ENCODE measurements around the gene SPAG16. TPM values are rescaled to one million over a fixed set of nuclear protein-coding genes. Genes with fewer than 3 reads are reported as not detected.
A peak's percentile ranks its signal among the peaks of the same experiment; 100 is the strongest.

Gene SPAG16
- polyA plus RNA-seq, 2 of the 4 experiments (the other 2 are of a cell fraction), result 19.1 to 27.6 TPM

DNA sequence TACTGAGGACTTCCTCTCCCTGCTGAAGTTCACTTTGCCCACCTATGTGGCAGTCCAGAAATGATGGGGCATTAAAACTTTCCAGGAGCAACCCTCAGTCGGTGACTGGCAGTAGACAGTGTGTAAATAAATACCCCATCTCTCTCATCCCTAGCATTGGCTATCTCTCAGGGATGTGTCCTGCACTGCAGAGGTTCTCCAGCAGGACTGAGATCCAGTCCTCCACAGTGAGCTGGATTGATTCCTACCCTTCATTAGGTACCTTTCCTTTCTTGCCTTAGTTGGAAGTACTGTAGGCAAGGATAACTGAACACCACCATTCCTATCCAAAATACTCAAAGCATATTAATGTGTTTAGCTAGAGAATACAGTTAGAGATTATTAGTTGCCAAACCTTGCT, 441.8 kb downstream of the SPAG16 start:
- H3K4me1 ChIP-seq, result no peaks in the 10 kb centered on the region
- DNase-seq (ENCODE audit: low read depth in 1 of 2, low spot score in 1 of 2), result no peak
- H3K27ac ChIP-seq, result no peak overlapping the region
- 0 out of 6 replicates have a peak, but pooled peaks of 1 of the 2 experiments have one; percentile 27 for ATAC-seq
- no peaks in the 10 kb centered on the region for H3K9me3 ChIP-seq
- no peak overlapping the region for H3K4me2 ChIP-seq
- WGBS (ENCODE audit: missing lambda C conversion rate), result 31% methylated on average over 1 of the region's 1 CpG
- no peak for FAIRE-seq
- ChIA-PET POLR2A (no interaction called here), CTCF (no interaction called here)
- H3K4me3 ChIP-seq, result no peak overlapping the region
- TF ChIP-seq RNF2 (IDR thresholded peaks at IDR 0.05; ENCODE audit: borderline replicate concordance, low read depth) (no peak), FOSB (CRISPR knock-in tag; IDR thresholded peaks at IDR 0.05) (no peak), RAD21 (conservative IDR thresholded peaks at IDR 0.05 in 1 of 2, IDR thresholded peaks at IDR 0.05 in 1 of 2) (no peak), EHF (CRISPR knock-in tag; IDR thresholded peaks at IDR 0.05) (no peak), HOXB13 (CRISPR knock-in tag; IDR thresholded peaks at IDR 0.05; ENCODE audit: low read depth) (no peak), ZC3H11A (IDR thresholded peaks at IDR 0.05) (no peak), MAZ (IDR thresholded peaks at IDR 0.05; ENCODE audit: borderline replicate concordance, low read depth, low read length) (no peak)
- TF ChIP-seq, protein P1, sequence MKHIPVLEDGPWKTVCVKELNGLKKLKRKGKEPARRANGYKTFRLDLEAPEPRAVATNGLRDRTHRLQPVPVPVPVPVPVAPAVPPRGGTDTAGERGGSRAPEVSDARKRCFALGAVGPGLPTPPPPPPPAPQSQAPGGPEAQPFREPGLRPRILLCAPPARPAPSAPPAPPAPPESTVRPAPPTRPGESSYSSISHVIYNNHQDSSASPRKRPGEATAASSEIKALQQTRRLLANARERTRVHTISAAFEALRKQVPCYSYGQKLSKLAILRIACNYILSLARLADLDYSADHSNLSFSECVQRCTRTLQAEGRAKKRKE (CRISPR knock-in tag; IDR thresholded peaks at IDR 0.05; ENCODE audit: low read depth), result no peak
- TF ChIP-seq, protein P2, sequence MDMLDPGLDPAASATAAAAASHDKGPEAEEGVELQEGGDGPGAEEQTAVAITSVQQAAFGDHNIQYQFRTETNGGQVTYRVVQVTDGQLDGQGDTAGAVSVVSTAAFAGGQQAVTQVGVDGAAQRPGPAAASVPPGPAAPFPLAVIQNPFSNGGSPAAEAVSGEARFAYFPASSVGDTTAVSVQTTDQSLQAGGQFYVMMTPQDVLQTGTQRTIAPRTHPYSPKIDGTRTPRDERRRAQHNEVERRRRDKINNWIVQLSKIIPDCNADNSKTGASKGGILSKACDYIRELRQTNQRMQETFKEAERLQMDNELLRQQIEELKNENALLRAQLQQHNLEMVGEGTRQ (IDR thresholded peaks at IDR 0.05), result no peak

DNA sequence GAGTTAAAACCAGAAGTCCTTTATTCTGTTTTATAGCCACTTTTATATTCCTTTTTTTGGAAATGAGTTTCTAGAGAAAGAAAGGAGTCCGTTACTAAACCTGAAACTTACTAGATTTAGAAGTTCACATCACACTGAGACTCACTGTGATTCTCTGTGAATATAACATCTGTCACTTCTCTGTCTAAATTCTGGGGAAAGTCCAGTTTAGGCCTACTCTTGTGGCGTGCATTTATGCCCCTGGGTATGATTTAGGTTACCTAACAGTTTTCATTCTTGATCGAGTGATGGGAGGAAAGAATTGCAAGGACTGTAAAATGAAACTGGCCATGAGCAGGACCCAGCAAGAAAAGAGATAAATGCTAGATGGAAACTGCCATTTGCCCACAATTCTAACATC, 449.6 kb downstream of the SPAG16 start:
- Histone ChIP-seq H3K4me3 (no peak overlapping the region), H3K4me1 (no peaks in the 10 kb centered on the region), H3K9me3 (no peaks in the 10 kb centered on the region), H3K27ac (no peak overlapping the region), H3K4me2 (no peak overlapping the region)
- no peak for DNase-seq (ENCODE audit: low read depth in 1 of 2, low spot score in 1 of 2)
- CTCF ChIA-PET, result no interaction called here
- no peak for ATAC-seq
- TF ChIP-seq, protein P3, sequence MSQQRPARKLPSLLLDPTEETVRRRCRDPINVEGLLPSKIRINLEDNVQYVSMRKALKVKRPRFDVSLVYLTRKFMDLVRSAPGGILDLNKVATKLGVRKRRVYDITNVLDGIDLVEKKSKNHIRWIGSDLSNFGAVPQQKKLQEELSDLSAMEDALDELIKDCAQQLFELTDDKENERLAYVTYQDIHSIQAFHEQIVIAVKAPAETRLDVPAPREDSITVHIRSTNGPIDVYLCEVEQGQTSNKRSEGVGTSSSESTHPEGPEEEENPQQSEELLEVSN (IDR thresholded peaks at IDR 0.05; ENCODE audit: borderline replicate concordance, low read depth), result no peak
- no peak for TF ChIP-seq TFCP2L1 (CRISPR knock-in tag; IDR thresholded peaks at IDR 0.05)
- no peak for TF ChIP-seq NR3C1 (IDR thresholded peaks at IDR 0.05)
- no peak for TF ChIP-seq KDM1A (IDR thresholded peaks at IDR 0.05; ENCODE audit: low read depth)
- TF ChIP-seq, protein P2 (IDR thresholded peaks at IDR 0.05), result no peak
- TF ChIP-seq ZNF302 (CRISPR knock-in tag; IDR thresholded peaks at IDR 0.05), result no peak
- TF ChIP-seq RARB (CRISPR knock-in tag; IDR thresholded peaks at IDR 0.05), result no peak
- no peak for TF ChIP-seq FOSB (CRISPR knock-in tag; IDR thresholded peaks at IDR 0.05)
- TF ChIP-seq CHD4 (IDR thresholded peaks at IDR 0.05; ENCODE audit: borderline replicate concordance), result no peak
- no peak for TF ChIP-seq NFE2L2 (conservative IDR thresholded peaks at IDR 0.05; ENCODE audit: low read length)
- no peak for TF ChIP-seq EHMT2 (IDR thresholded peaks at IDR 0.05; ENCODE audit: low read depth)
- no peak for TF ChIP-seq ZFP36 (IDR thresholded peaks at IDR 0.05; ENCODE audit: borderline replicate concordance, partially characterized antibody)
- no peak for TF ChIP-seq SREBF2 (IDR thresholded peaks at IDR 0.05)
- no peak for TF ChIP-seq JUNB (IDR thresholded peaks at IDR 0.05)
- no peak for TF ChIP-seq BHLHE40 (IDR thresholded peaks at IDR 0.05; ENCODE audit: low read depth, low read length)
- TF ChIP-seq SMC3 (IDR thresholded peaks at IDR 0.05), result no peak
- TF ChIP-seq FOSL2 (IDR thresholded peaks at IDR 0.05), result no peak
- no peak for TF ChIP-seq FOSL2 (CRISPR knock-in tag; IDR thresholded peaks at IDR 0.05)
- WGBS (ENCODE audit: missing lambda C conversion rate), result 13% methylated on average over 3 of the region's 3 CpGs
- no peak for FAIRE-seq
- POLR2A ChIA-PET, result no interaction called here

Measured in A549 (cell line).